NCI-H345 (cell line): Measurements from ENCODE around the gene ZNF766.
"Not testable (repeated sequence)": the region's sequence is repeated elsewhere in the genome, so short reads cannot be mapped to it uniquely, and the experiment has no call there.

Source experiments
- DNase-seq: peaks from one replicate; lab custom pipeline; 2025; lab: John Stamatoyannopoulos, UW

The ZNF766 gene

DNA sequence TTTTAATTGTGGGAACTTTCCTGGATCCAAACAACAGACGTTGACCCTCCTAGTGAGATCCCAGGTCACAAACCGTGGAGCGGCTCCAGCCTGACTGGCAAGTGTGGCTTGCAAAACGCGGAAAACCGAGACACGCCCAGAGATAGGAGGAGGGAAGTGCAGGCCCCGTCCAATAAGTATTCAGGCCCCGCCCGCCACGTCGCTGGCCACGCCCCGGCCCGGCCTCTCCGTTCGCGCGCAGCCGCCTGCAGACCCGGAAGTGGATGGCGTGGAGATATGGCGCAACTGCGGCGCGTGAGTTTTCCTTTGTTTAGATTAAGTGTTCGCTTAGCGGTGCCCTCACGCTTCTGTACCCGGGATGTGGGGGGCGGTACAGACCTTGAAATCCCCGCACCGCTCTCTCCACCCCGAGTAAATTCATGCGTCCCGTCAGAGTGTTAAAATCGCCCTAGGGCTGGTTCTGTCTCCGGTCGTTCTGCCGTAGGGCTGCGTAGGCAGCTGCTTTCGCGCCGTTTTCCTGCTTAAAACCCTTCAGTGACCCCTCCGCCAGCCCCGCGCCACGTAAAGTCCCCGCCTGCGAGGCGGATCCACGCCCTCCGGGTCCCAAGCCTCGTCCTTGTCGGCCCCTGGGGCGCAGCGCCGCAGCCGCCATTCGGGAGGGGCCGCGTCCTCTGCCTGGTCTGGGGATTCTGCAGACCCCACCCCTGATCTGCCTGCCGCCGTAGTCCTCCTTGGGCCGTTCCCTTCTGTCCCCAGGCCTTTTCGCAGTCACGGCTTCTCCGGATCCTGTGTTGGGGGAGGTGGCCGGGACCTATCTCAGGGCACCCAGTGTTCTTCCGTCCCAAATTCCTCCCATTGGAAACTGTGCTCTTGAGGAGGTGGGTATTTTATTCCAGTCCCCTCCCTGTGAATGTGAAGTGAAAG is at the start of gene ZNF766:
Gene ZNF766, plus strand, starts transcription at position 250 of the 924 bp plus-strand sequence. Its CDS starts 27 bp downstream, at position 277.
- DNase-seq = peak; percentile 95

GRCh38 chr19:52219611-52220010 is 49.8 kb upstream of the ZNF766 start:
- DNase-seq = no peak

DNA sequence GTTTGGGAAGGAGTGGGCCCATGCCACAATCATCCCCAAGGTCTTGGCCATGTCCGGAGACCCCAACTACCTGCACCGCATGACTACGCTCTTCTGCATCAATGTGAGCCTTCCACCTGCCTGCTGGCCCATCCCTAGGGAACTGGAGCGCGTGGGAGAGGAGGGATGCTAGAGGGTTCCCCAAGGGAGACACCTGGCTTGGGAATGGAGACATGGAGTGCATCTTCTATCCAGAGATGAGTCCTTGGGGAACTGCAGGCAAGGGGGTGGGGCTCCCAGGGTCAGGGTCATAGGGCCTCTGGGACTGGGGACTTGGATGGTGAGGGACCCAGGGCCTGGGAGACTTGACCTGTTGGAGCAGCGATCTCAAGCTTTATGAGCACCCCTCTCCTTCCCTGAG is 48.4 kb upstream of the ZNF766 start:
- DNase-seq = no peak

DNA sequence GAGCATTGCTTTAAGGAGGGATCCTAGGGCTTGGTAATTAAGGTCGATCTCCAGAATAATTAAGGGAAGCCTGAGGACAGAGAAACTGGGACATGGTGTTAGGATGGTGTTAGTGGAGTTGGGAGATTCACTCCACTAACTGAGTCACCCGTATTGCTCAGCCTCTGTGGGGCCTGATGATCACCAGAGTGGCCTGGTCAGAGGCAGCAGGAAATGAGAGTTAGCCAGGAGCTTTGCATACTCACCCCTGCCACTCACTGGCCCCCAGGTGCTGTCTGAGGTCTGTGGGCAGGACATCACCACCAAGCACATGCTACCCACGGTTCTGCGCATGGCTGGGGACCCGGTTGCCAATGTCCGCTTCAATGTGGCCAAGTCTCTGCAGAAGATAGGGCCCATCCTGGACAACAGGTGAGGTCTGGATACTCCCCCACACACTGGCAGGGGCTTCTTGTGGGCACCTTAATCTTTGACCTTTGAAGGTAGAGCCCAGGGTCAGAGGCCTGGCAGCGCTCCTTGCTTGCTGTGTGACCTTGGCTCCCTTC is 47.5 kb upstream of the ZNF766 start:
- no peak for DNase-seq

DNA sequence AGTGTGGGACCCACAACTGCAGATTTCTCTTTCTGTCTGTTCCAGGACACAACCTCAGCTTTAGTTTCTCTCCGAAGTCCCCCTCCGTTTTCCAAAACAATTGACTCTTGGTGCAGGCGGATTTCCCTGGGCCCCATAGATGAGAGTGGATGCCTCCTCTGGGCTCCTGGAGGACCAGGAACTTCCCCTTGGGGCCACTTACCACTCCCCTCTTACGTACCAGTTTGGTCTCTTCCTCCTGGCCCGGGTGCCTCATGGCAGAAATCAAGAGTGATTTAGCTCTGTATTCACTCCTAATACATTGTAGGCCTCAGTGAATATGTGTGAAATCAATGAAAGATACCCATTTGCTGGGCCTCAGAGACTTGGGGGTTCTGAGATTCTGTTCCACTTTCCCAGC is 45.2 kb upstream of the ZNF766 start:
- no peak for DNase-seq

DNA sequence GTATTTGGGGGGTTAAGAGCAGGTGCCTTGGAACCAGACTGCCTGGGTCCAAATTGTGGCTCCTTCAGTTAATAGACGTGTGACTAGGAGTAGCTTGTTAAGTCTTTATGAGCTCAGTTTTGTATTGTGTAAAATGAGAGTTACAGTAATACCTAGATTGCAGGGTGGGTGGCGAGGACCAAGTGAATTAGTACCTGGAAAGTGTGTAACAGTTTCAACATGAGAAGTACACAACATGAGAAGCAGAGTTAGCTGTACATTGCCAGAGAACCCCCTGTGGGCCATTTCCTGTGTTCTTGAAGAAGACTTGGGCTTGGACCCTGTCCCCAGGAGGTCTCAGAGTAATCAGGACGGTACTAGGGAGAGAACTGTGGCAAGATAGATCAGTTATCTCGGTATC is 42.7 kb upstream of the ZNF766 start:
- no peak for DNase-seq

DNA sequence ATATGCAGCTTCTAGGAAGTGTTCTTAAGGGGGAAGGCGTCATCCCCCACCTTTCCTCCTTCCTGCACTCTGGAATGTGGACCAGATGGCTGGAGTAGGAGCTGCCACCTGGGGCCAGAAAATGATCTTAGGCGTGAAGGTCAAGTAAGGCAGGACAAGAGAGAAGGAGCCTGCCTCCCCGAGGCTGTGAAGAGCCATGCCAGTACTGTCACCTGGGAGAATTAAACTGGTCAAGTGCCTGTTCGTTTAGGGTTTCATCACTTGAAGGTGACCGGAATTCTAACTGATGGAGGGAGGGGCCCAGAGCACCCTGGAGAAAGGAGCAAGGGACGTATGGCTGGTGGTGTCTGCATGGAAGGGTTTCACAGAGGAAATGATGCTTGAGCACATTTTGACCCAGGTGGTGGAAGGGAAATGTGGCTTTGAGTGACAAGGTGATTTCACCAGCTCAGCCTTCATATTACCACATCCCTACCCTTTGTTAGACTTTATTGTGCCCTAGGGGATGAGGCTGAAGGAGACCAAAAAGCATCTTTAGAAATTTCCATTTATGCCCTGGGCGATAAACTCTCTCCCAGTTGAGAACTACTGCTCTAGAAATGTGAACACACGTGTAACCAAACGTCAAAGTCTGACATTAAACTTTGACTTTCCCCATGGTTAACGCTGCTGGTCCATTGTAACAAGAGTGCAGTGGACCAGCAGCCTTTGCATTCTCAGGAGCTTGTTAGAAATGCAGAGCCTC is 42.0 kb upstream of the ZNF766 start:
- DNase-seq = no peak

GRCh38 chr19:52227980-52228379 is 41.4 kb upstream of the ZNF766 start:
- DNase-seq = no peak

DNA sequence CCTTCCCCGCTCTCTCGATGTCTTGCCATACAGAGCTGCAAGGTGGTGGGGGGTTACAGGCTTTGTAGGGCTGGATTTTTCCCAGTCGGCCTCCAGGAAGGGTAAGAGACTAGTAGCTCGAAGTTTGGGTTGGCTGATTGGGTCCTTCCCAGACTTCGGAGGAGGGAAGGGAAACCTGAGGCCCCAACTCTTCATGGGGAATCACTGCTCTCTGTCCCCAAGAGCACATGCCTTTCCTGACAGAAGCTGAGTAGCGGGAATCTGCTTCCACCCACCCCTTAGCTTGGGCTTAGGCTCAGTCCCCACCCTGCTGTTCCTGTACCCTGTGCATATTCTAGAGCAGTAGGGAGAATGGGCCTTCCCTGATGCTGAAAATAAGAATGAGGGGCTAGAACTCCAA is 39.9 kb upstream of the ZNF766 start:
- DNase-seq = no peak

GRCh38 chr19:52230685-52231084 is 38.7 kb upstream of the ZNF766 start:
- no peak for DNase-seq

- DNase-seq = no peak
Measured at GRCh38 chr19:52231154-52231910, 38.1 kb upstream of the ZNF766 start.

DNA sequence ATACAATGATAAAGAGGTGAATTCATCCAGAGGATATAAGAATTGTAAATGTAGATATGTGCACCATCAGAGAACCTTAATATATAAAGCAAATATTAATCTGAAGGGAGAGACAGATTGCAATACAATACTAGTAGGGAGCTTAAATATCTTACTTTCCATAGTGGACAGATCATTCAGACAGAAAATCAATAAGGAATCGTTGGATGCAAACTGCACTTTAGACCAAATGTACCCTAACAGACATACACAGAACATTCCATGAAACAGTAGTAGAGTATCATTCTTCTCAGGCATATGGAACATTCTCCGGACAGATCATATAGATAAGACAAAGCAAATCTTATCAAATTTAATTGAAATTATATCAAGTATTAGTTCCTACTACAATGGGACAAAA is 35.0 kb upstream of the ZNF766 start:
- no peak for DNase-seq

- DNase-seq = no peak
Measured at GRCh38 chr19:52237197-52237596, 32.2 kb upstream of the ZNF766 start.

- peak; percentile 61 for DNase-seq
Measured at GRCh38 chr19:52237771-52238400, 31.5 kb upstream of the ZNF766 start.

DNA sequence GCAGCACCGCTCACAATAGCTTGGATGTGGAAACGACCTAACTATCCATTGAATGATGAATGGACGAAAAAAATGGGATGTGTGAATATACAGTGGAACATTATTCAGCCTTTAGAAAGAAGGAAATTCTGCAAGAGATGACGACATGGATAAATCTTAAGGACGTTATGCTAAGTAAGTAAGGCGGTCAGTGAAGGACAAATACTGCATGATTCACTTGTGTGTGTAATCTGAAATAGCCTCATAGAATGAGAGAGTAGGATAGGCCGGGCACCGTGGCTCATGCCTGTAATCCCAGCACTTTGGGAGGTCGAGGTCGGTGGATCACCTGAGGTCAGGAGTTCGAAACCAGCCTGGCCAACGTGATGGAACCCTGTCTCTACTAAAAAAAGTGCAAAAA is 25.4 kb upstream of the ZNF766 start:
- no peak for DNase-seq

DNA sequence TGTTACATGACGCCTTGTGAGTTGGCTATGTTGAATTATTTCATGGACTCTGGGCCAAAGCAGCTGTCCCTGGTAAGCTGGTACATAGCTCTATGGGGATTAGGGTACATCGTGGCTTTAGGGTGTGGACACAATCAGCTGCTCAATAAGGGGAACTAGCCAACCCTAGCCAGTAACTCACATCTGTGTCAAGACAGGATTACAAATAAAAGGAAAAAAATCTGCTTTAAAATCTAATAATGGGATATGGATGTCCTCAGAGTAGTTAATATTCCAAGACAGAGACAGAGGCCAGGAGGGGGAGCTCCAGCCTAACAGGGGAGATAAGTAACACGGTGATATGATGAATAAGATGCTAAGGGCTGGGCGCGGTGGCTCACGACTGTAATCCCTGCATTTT is 21.1 kb upstream of the ZNF766 start:
- DNase-seq = peak; percentile 53

DNA sequence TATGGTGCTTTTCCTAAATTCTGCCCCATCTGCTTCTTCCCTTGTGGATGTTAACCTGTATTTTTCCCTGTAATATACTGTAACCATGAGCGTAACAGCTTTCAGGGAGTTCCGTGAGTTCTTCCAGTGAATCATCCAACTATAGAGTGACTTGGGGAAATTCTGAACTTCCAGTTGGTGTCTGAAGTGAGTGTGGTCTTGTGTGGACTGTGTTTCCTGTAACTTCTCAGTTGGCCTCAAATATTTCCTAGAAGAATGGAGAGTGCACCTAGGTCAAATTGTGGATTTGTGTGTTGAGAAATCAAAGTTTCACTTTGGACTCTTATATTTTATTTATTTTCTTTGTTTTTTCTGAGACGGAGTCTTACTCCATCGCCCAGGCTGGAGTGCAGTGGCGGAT is 11.0 kb upstream of the ZNF766 start:
- DNase-seq = no peak

GRCh38 chr19:52265556-52265955 is 3.8 kb upstream of the ZNF766 start:
- DNase-seq = not testable (repeated sequence)

GRCh38 chr19:52270266-52270885 is 989 bp downstream of the ZNF766 start:
- no peak for DNase-seq

DNA sequence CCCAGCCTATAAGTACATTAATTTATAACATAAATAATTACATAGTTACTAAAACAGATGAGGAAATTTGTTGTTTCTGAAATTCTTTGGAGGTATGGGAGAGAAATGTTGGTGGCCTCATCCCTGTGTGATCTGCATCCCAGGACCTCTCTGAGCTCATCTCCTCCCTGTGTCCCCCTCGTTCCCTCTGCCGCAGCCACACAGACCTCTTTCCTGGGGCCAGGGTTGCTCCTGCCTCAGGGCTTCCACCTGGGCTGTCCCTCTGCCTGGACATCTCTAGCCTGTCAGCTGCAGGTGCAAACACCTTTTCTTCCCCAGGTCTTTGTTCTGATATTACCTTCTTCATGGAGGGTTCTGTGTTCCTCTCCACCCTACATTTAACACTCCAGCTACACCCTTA is 3.9 kb downstream of the ZNF766 start:
- no peak for DNase-seq

DNA sequence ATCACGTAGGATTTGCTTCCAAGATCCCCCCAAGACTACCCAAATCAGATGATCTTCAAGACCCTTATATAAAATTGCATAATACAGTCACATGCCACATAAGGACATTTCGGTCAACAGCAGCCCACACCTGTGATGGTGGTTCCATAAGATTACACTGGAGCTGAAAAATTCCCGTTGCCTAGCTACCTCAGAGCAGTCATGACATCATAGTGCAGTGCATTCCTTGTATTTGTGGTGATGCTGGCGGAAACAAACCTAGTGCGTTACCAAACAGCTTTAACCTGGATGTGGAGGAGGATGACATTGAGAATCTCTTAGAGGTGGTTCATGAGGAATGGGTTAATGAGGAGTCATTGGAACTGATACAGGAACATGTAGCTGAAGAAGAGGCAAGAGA is 4.8 kb downstream of the ZNF766 start:
- no peak for DNase-seq
